TTC549 (cell line): ENCODE results near the gene BCL7A.
"Not testable (repeated sequence)": the region's sequence is repeated elsewhere in the genome, so short reads cannot be mapped to it uniquely, and the experiment has no call there.

ENCODE experiments used
- FAIRE-seq: peaks from 2 replicates; lab custom pipeline; 2012; peaks lifted over from hg19 to GRCh38; lab: Jason Lieb, UNC

The BCL7A gene

GRCh38 chr12:122056406-122056805 is 34.7 kb downstream of the BCL7A start:
- FAIRE-seq: not testable (repeated sequence)

GRCh38 chr12:122057007-122057735 is 35.5 kb downstream of the BCL7A start:
- no peak for FAIRE-seq

- FAIRE-seq: no peak
Measured at GRCh38 chr12:122057769-122058168, 36.1 kb downstream of the BCL7A start.

- no peak for FAIRE-seq
Measured at GRCh38 chr12:122058549-122059149, 37.0 kb downstream of the BCL7A start.

- no peak for FAIRE-seq
Measured at GRCh38 chr12:122059203-122059960, 37.7 kb downstream of the BCL7A start.

- no peak for FAIRE-seq
Measured at GRCh38 chr12:122060081-122060501, 38.4 kb downstream of the BCL7A start.

GRCh38 chr12:122061253-122061652 is 39.6 kb downstream of the BCL7A start:
- FAIRE-seq: no peak

- FAIRE-seq: no peak
Measured at GRCh38 chr12:122062832-122063693, 41.4 kb downstream of the BCL7A start.

GRCh38 chr12:122063694-122064024 is 42.0 kb downstream of the BCL7A start:
- FAIRE-seq: no peak

- peak; percentile 96 for FAIRE-seq
Measured at GRCh38 chr12:122064025-122064777, 42.5 kb downstream of the BCL7A start.

- FAIRE-seq: no peak
Measured at GRCh38 chr12:122064780-122065588, 43.3 kb downstream of the BCL7A start.

GRCh38 chr12:122067548-122067947 is 45.9 kb downstream of the BCL7A start:
- no peak for FAIRE-seq

- no peak for FAIRE-seq
Measured at GRCh38 chr12:122067966-122068365, 46.3 kb downstream of the BCL7A start.

- no peak for FAIRE-seq
Measured at GRCh38 chr12:122072031-122072970, 50.6 kb downstream of the BCL7A start.

- FAIRE-seq: no peak
Measured at GRCh38 chr12:122073815-122074214, 52.1 kb downstream of the BCL7A start.

- no peak for FAIRE-seq
Measured at GRCh38 chr12:122076743-122077495, 55.2 kb downstream of the BCL7A start.

- FAIRE-seq: no peak
Measured at GRCh38 chr12:122078141-122079032, 56.7 kb downstream of the BCL7A start, which contains the start of gene MLXIP. TSS of gene MLXIP (plus strand) at chr12:122078756. CDS start at chr12:122078854, 98 bp downstream.
